HEK293 (cell line): ENCODE data around the gene SERPINC1.

ENCODE experiments used
- REST ChIP-seq: fragments of 450-650 bp; formaldehyde crosslinking; IDR thresholded peaks from 2 replicates; pipeline ENCODE4 v1.5.1; 2016; ENCODE audit warnings: missing biosample characterization, missing genetic modification characterization
- TCF7L2 ChIP-seq: IDR thresholded peaks from 2 replicates; pipeline ENCODE4 v1.6.1; 2011; ENCODE audit warnings: low read depth, mild to moderate bottlenecking, inconsistent platforms, low read length, moderate library complexity, borderline replicate concordance
- ZBTB21 ChIP-seq: fragments of 450-650 bp; formaldehyde crosslinking; IDR thresholded peaks from 2 replicates; pipeline ENCODE4 v1.5.1; 2017; ENCODE audit warnings: missing biosample characterization, missing genetic modification characterization
- ZFP3 ChIP-seq: fragments of 450-650 bp; formaldehyde crosslinking; IDR thresholded peaks from 2 replicates; pipeline ENCODE4 v1.5.1; 2016; ENCODE audit warnings: low read depth, missing biosample characterization, missing genetic modification characterization
- ZNF114 ChIP-seq: fragments of 450-650 bp; formaldehyde crosslinking; IDR thresholded peaks from 2 replicates; pipeline ENCODE4 v1.5.0; 2017; ENCODE audit warnings: missing biosample characterization, missing genetic modification characterization
- ZNF341 ChIP-seq: fragments of 450-650 bp; formaldehyde crosslinking; IDR thresholded peaks from 2 replicates; pipeline ENCODE4; 2016; ENCODE audit warnings: low read depth, missing biosample characterization, missing genetic modification characterization
- ZNF548 ChIP-seq: fragments of 450-650 bp; formaldehyde crosslinking; IDR thresholded peaks from 2 replicates; pipeline ENCODE4 v1.5.1; 2016; ENCODE audit warnings: missing biosample characterization, missing genetic modification characterization
- ZNF560 ChIP-seq: fragments of 450-650 bp; formaldehyde crosslinking; IDR thresholded peaks from 2 replicates; pipeline ENCODE4 v1.5.1; 2017; ENCODE audit warnings: missing biosample characterization, missing genetic modification characterization, borderline replicate concordance
- ZNF792 ChIP-seq: fragments of 450-650 bp; formaldehyde crosslinking; IDR thresholded peaks from 2 replicates; pipeline ENCODE4 v1.5.1; 2016; ENCODE audit warnings: missing biosample characterization, missing genetic modification characterization
- ZSCAN30 ChIP-seq: fragments of 450-650 bp; IDR thresholded peaks from 2 replicates; pipeline ENCODE4 v1.5.1; 2018; ENCODE audit warnings: missing biosample characterization, mild to moderate bottlenecking, missing genetic modification characterization, moderate library complexity
- TF ChIP-seq, protein P1 (sequence below): fragments of 450-650 bp; formaldehyde crosslinking; IDR thresholded peaks from 2 replicates; pipeline ENCODE4 v1.5.1; 2016; ENCODE audit warnings: missing biosample characterization, missing genetic modification characterization
- TF ChIP-seq, protein P2 (sequence below): fragments of 450-650 bp; IDR thresholded peaks from 2 replicates; pipeline ENCODE4 v1.5.1; 2018; ENCODE audit warnings: missing biosample characterization, missing genetic modification characterization
- TF ChIP-seq, protein P3 (sequence below): fragments of 450-650 bp; formaldehyde crosslinking; IDR thresholded peaks from 2 replicates; pipeline ENCODE4 v1.5.1; 2016; ENCODE audit warnings: missing biosample characterization, missing genetic modification characterization, low read depth

- no peak for TF ChIP-seq REST
- TF ChIP-seq, protein P1, sequence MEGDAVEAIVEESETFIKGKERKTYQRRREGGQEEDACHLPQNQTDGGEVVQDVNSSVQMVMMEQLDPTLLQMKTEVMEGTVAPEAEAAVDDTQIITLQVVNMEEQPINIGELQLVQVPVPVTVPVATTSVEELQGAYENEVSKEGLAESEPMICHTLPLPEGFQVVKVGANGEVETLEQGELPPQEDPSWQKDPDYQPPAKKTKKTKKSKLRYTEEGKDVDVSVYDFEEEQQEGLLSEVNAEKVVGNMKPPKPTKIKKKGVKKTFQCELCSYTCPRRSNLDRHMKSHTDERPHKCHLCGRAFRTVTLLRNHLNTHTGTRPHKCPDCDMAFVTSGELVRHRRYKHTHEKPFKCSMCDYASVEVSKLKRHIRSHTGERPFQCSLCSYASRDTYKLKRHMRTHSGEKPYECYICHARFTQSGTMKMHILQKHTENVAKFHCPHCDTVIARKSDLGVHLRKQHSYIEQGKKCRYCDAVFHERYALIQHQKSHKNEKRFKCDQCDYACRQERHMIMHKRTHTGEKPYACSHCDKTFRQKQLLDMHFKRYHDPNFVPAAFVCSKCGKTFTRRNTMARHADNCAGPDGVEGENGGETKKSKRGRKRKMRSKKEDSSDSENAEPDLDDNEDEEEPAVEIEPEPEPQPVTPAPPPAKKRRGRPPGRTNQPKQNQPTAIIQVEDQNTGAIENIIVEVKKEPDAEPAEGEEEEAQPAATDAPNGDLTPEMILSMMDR = no peak
- no peak for TF ChIP-seq ZNF114 (tag by site-specific recombination)
- no peak for TF ChIP-seq TCF7L2
- TF ChIP-seq ZNF560 (tag by site-specific recombination) = no peak
- no peak for TF ChIP-seq ZNF792
- no peak for TF ChIP-seq ZNF341
- no peak for TF ChIP-seq ZBTB21
- TF ChIP-seq, protein P2, sequence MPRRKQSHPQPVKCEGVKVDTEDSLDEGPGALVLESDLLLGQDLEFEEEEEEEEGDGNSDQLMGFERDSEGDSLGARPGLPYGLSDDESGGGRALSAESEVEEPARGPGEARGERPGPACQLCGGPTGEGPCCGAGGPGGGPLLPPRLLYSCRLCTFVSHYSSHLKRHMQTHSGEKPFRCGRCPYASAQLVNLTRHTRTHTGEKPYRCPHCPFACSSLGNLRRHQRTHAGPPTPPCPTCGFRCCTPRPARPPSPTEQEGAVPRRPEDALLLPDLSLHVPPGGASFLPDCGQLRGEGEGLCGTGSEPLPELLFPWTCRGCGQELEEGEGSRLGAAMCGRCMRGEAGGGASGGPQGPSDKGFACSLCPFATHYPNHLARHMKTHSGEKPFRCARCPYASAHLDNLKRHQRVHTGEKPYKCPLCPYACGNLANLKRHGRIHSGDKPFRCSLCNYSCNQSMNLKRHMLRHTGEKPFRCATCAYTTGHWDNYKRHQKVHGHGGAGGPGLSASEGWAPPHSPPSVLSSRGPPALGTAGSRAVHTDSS (tag by site-specific recombination) = no peak
- TF ChIP-seq, protein P3, sequence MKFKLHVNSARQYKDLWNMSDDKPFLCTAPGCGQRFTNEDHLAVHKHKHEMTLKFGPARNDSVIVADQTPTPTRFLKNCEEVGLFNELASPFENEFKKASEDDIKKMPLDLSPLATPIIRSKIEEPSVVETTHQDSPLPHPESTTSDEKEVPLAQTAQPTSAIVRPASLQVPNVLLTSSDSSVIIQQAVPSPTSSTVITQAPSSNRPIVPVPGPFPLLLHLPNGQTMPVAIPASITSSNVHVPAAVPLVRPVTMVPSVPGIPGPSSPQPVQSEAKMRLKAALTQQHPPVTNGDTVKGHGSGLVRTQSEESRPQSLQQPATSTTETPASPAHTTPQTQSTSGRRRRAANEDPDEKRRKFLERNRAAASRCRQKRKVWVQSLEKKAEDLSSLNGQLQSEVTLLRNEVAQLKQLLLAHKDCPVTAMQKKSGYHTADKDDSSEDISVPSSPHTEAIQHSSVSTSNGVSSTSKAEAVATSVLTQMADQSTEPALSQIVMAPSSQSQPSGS (tag by site-specific recombination) = no peak
- TF ChIP-seq ZFP3 (tag by site-specific recombination) = no peak
- TF ChIP-seq ZNF548 (tag by site-specific recombination) = no peak
- TF ChIP-seq ZSCAN30 (tag by site-specific recombination) = no peak
Measured at GRCh38 chr1:173954179-173954578, 37.1 kb upstream of the SERPINC1 start.
